CD4-positive, alpha-beta T cell treated with Interleukin-2 at 100 ng/mL for 4 hours (primary cell): ENCODE measurements around the gene PTPRE.
A peak's percentile ranks its signal among the peaks of the same experiment; 100 is the strongest.

Source experiments
- DNase-seq: peaks from one replicate; pipeline ENCODE4 v3.0.0-alpha.2; 2020; ENCODE audit warnings: low spot score

The PTPRE gene

GRCh38 chr10:128000471-128001362 lies 93.8 kb downstream of the PTPRE start:
- no peak for DNase-seq

- DNase-seq: no peak
Observed at GRCh38 chr10:128001363-128001745, 94.5 kb downstream of the PTPRE start.

- DNase-seq: no peak
Observed at GRCh38 chr10:128001849-128002248, 94.9 kb downstream of the PTPRE start.

- no peak for DNase-seq
Observed at GRCh38 chr10:128003521-128003920, 96.6 kb downstream of the PTPRE start.

GRCh38 chr10:128005858-128006257 lies 99.0 kb downstream of the PTPRE start:
- no peak for DNase-seq

GRCh38 chr10:128007056-128007455 lies 100.2 kb downstream of the PTPRE start:
- no peak for DNase-seq

GRCh38 chr10:128007971-128008370 lies 101.1 kb downstream of the PTPRE start:
- no peak for DNase-seq

- no peak for DNase-seq
Observed at GRCh38 chr10:128008521-128009250, 101.8 kb downstream of the PTPRE start.

GRCh38 chr10:128009372-128010126 lies 102.6 kb downstream of the PTPRE start:
- DNase-seq: no peak

- peak; percentile 87 for DNase-seq
Observed at GRCh38 chr10:128011059-128011979, 104.4 kb downstream of the PTPRE start.

- DNase-seq: no peak
Observed at GRCh38 chr10:128013626-128014025, 106.7 kb downstream of the PTPRE start.

- DNase-seq: no peak
Observed at GRCh38 chr10:128014236-128014635, 107.3 kb downstream of the PTPRE start.

GRCh38 chr10:128016423-128017060 lies 109.6 kb downstream of the PTPRE start:
- no peak for DNase-seq

- no peak for DNase-seq
Observed at GRCh38 chr10:128017822-128018221, 110.9 kb downstream of the PTPRE start.

- no peak for DNase-seq
Observed at GRCh38 chr10:128018236-128018635, 111.3 kb downstream of the PTPRE start.

GRCh38 chr10:128018691-128019090 lies 111.8 kb downstream of the PTPRE start:
- DNase-seq: no peak

- DNase-seq: no peak
Observed at GRCh38 chr10:128022261-128023196, 115.6 kb downstream of the PTPRE start.

GRCh38 chr10:128024426-128024825 lies 117.5 kb downstream of the PTPRE start:
- no peak for DNase-seq

- DNase-seq: no peak
Observed at GRCh38 chr10:128025437-128025836, 118.5 kb downstream of the PTPRE start.

- no peak for DNase-seq
Observed at GRCh38 chr10:128025951-128026350, 119.0 kb downstream of the PTPRE start.
